Measurements from ENCODE around the gene PSMD12. TPM values are rescaled to one million over a fixed set of nuclear protein-coding genes. Genes with fewer than 3 reads are reported as not detected.

Gene PSMD12
- total RNA-seq, 1 experiment from 2014 or later: 90.5 TPM

DNA sequence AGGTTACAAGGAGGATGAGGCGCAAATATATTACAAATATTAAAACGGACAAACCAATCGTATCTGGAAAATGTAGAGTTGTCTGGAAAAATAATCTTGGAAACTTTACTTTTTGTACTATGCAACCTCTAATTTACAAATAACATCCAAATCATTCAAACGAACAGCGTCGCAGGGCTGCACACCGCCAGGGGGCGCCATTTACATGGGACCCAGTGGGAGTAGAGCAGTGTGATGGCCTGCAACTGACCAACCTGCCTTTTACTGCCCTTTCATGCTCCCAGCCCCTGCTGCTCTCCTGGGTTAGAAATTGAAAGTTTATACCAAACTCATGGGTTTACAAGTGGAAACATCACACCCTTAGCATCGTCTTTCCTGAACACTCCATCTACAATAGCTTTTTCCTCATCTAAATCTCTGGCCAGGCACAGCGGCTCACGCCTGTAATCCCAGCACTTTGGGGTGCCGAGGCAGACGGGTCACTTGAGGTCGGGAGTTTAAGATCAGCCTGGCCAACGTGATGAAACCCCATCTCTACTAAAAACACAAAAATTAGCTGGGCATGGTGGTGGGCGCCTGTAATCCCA lies 20.7 kb upstream of the PSMD12 start:
- Histone ChIP-seq H2BK15ac (ENCODE audit: low read depth, low read length) (no peak overlapping the region), H3K79me2 (ENCODE audit: insufficient read depth, low read length) (peaks cover 13% of the 10 kb centered on the region; the same call in 1 of the 2 replicates), H4K91ac (ENCODE audit: insufficient read length, low read depth, low read length) (no peak overlapping the region), H3K23me2 (ENCODE audit: insufficient read length, low read depth, low read length, poor library complexity, severe bottlenecking) (no peaks in the 10 kb centered on the region), H4K20me1 (ENCODE audit: control insufficient read depth, insufficient read depth, insufficient read length) (no peaks in the 10 kb centered on the region), H2BK120ac (ENCODE audit: low read depth, low read length, poor library complexity, severe bottlenecking) (no peak overlapping the region), H3K4me1 (ENCODE audit: insufficient read depth, low read length) (no peaks in the 10 kb centered on the region), H3K9me3 (ENCODE audit: control insufficient read depth, low read depth, low read length) (no peaks in the 10 kb centered on the region), H2BK20ac (ENCODE audit: low read depth, low read length, poor library complexity, severe bottlenecking) (no peak overlapping the region), H2BK12ac (ENCODE audit: insufficient read length, low read depth, low read length) (no peak overlapping the region), H3K18ac (ENCODE audit: insufficient read length, low read depth, low read length) (no peak overlapping the region), H2AK5ac (ENCODE audit: insufficient read length, low read length) (no peak overlapping the region), H3K27me3 (ENCODE audit: insufficient read depth, low read length) (no peaks in the 10 kb centered on the region), H2AFZ (ENCODE audit: low read length) (no peak overlapping the region), H4K5ac (ENCODE audit: insufficient read length, low read depth, low read length) (no peak overlapping the region), H3K9ac (ENCODE audit: extremely low read depth, insufficient read length, low read length) (no peak overlapping the region), H3K4ac (ENCODE audit: low read depth, low read length) (no peak overlapping the region), H4K8ac (replicated peaks; ENCODE audit: insufficient read length, low read depth, low read length) (no peak overlapping the region), H3K14ac (ENCODE audit: insufficient read depth, low read length) (no peak overlapping the region), H3K56ac (ENCODE audit: insufficient read length, low read depth, low read length) (no peak overlapping the region), H3K23ac (ENCODE audit: insufficient read length, low read depth, low read length) (no peak overlapping the region), H3K27ac (ENCODE audit: insufficient read length, low read depth, low read length) (no peak overlapping the region), H3T11ph (ENCODE audit: low read length) (no peak overlapping the region), H2BK5ac (ENCODE audit: insufficient read length, low read length) (no peak overlapping the region), H3K79me1 (ENCODE audit: insufficient read depth, low read depth, low read length, poor library complexity, severe bottlenecking) (peaks cover 2% of the 10 kb centered on the region), H3K4me2 (ENCODE audit: insufficient read depth, insufficient read length, low read length) (no peak overlapping the region)
- no peaks in the 10 kb centered on the region; the same call in 1 of the 2 replicates for H3K27me3 Mint-ChIP-seq (ENCODE audit: low read depth)
- H3K9me3 Mint-ChIP-seq: no peaks in the 10 kb centered on the region; a peak in 4 of 5 replicates
- peak; percentile 75 for DNase-seq
- H3K4me3 Mint-ChIP-seq: peak overlapping the region in 1 of 2 experiments; percentile 59; a peak in 1 of 5 replicates
- peaks cover 4 to 11% (median 10%) of the 10 kb centered on the region in 3 experiments; a peak in 6 of 7 replicates for H3K36me3 Mint-ChIP-seq (ENCODE audit: insufficient read depth in 1 of 3, low read depth in 3 of 3)
- peaks cover 13% of the 10 kb centered on the region in 2 experiments for H3K4me1 Mint-ChIP-seq
- TF ChIP-seq, protein P1, sequence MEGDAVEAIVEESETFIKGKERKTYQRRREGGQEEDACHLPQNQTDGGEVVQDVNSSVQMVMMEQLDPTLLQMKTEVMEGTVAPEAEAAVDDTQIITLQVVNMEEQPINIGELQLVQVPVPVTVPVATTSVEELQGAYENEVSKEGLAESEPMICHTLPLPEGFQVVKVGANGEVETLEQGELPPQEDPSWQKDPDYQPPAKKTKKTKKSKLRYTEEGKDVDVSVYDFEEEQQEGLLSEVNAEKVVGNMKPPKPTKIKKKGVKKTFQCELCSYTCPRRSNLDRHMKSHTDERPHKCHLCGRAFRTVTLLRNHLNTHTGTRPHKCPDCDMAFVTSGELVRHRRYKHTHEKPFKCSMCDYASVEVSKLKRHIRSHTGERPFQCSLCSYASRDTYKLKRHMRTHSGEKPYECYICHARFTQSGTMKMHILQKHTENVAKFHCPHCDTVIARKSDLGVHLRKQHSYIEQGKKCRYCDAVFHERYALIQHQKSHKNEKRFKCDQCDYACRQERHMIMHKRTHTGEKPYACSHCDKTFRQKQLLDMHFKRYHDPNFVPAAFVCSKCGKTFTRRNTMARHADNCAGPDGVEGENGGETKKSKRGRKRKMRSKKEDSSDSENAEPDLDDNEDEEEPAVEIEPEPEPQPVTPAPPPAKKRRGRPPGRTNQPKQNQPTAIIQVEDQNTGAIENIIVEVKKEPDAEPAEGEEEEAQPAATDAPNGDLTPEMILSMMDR (conservative IDR thresholded peaks at IDR 0.05): peak; percentile 100
- WGBS (ENCODE audit: extremely low coverage, insufficient read length, low lambda C conversion rate): no CpG with 5 or more reads among the region's 16 CpGs
- no peak overlapping the region; a peak in 3 of 7 replicates for H3K27ac Mint-ChIP-seq

Data from H9 (cell line).